DMS114 treated with DMSO at 0.1 percent for 48 hours (cell line): ENCODE measurements around the gene BEND7.
"Not testable (repeated sequence)": the region's sequence is repeated elsewhere in the genome, so short reads cannot be mapped to it uniquely, and the experiment has no call there.

Experiments
- DNase-seq: peaks from one replicate; lab custom pipeline; 2025; ENCODE audit not compliant: unreplicated experiment; lab: John Stamatoyannopoulos, UW

BEND7 gene

DNA sequence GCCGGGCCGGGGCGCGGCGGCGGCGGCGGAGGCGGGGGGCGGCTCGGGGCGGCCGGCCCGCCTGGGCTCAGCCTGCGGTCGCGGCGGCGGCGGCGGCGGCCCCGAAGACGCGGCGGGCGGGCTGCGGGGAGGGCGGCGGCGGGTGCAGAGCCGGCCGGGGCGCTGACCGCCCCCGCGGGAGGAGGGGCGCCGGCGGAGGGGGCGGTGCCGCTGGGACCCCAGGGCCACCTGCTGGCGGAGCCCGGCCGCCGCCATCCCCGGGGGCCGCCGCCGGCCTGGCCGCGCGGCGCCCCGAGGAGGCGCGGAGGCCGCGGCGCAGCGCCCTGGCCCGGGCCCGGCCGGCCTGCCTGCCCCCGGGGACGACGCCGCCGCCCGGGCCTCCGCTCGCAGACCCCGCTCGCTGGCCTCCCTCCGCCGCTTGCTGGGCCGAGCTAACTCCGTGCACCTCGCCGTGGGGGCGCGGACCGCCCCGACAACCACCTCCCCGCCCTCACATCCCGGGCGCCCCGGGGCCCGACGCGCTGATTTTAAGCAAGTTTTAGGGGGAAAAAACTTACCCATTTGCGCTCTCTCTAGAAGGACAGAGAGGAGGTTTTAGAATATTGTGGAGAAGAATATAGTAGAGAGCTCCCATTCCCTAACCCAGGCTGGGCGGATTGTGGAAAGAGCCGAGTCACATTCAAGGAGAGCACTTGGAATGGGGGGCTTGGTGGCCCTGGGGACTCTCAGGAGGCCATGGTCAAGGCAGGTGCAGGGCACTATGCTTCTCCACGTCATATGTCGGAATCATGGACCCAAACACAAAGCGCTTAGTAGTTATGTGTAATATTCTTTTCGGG, at the start of gene BEND7:
Gene BEND7, minus strand, starts transcription at position 140 of the 839 bp plus-strand sequence. CDS start 481 bp downstream, outside the sequence.
- DNase-seq, result peak; percentile 27

DNA sequence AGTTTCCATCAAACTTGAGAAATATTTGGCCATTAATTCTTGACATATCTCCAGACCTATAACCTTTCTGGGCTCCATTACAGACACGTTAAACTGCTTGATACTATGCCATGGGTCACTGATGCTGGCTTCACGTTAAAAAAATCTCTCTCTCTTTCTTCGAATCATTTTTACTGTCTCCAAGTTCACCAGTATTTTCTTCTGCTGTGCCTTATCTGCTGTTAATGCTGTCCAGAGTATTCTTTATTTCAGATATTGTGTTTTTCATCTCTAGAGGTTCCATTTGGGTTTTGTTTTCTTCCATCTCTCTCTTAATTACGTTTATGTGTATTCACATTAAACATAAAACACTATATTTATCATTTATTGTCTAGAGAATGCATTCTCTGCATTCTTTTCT, 45.1 kb upstream of the BEND7 start:
- no peak for DNase-seq

DNA sequence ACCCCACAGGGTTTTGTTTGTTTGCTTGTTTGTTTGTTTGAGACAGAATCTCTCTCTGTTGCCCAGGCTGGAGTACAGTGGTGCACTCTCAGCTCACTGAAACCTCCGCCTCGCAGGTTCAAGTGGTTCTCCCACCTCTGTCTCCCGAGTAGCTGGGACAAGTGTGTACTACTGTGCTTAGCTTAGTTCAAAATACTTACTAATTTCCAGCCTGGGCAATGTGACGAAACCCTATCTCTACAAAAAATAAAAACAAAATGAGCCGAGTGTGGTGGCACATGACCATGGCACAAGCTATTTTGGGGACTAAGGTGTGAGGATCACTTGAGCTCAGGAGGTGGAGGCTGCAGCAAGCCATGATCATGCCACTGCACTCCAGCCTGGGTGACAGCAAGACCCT, 42.7 kb upstream of the BEND7 start:
- DNase-seq, result no peak

GRCh38 chr10:13567030-13567429, 38.2 kb upstream of the BEND7 start:
- DNase-seq, result no peak

GRCh38 chr10:13564576-13564975, 35.8 kb upstream of the BEND7 start:
- no peak for DNase-seq

- DNase-seq, result no peak
These were observed 34.9 kb upstream of the BEND7 start for GRCh38 chr10:13563481-13564445.

DNA sequence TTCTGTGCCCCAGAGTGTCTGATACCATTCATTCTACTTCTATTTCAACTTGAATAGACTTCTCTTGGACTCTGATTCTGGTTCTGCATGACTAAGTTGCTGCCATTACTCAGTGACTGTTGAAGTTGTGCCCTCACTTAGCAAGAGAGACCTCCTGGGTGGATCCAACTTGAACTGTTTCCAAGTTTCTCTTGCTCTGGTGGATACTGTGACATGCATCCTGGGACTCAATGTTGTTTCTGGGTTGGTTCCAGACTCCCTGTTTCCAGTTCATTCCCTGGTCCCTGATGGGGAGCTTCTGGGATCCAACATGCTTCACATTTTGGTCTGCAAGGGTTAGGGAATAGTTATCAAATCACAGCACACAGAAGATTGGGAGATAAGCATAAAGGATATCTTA, 31.8 kb upstream of the BEND7 start:
- DNase-seq, result no peak

DNA sequence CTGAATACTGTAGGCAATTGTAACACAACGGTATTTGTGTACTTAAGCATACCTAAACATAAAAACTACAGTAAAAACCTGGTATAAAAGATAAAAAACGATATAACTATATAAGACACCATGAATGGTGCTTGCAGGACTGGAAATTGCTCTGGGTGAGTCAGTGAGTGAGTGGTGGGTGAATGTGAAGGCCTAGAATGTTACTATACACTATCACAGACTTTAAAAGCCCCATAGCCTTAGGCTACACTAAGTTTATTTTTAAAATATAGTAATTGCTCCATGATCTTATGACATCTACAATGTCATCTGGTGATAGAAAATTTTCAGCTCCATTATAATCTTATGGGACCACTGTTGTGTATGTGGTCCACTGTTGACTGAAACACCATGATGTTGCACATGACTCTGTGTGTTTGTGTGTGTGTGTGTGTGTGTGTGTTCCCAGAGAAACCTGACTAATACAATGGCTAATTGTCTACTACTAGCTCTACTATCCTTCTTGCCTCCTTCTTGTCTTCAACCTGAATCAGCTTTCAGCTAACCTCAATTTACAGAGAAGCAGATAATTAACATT, 30.4 kb upstream of the BEND7 start:
- DNase-seq, result no peak

DNA sequence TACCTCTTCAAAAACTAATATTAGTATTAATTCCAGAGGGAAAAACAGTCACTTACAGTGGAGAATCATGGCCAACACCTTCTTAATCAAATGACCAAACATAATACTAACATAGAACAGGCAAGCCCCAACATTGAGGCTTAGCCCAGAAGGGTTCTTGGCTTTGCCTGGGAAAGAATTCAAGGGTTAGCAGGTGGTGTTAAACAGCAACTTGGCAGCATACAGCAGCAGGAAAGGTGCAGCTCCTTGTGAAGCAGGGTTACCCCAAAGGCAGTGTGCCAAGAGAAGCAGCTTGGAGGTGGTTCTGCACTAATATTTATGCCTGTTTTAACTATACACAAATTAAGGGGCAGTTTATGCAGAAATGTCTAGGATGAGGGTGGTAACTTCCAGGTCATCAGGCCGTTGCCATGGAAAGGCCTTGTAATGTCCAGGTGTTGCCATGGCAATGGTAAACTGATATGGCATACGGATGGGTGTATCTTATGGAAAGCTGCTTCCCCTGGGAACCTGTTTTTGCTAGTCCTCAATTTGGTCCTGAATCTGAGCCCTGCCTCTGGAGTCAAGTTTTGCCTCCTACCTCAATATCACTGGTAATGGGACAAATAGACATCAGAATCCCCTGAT, 27.2 kb upstream of the BEND7 start:
- DNase-seq, result no peak

DNA sequence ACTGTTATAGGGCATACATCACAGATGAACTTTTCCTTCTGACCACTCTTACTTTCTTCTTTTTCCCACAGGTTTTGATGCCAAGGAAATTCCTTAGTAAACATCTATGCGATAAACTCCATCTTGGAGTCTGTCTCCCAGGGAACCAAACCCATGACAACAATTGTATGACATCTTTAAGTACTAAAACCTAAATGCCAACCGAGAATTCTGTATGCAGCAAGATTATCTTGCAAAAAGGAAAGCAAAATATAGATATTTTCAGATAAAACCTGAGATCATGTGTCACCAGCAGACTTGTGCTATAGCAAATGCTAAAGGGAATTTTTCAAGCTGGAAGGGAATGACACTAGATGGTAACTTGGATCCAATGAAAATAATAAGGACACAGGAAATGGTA, 22.0 kb upstream of the BEND7 start:
- no peak for DNase-seq

DNA sequence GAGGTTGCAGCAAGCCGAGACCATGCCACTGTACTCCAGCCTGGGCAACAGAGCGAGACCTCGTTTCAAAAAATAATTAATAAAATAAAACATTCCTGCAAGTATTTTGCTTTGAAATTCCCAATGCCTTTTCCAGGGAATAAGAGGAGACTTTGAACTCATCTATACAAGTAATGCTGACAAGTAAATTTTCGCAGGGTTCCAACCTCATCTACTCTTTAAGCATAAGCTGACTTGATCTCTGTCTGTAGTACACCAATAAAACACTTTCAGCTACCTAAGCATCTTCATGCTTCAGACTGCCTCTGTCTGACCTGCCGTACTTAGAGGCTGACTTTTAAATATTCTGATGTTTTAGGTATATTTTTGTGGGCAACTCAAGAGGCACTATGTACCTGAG, 13.7 kb upstream of the BEND7 start:
- no peak for DNase-seq

DNA sequence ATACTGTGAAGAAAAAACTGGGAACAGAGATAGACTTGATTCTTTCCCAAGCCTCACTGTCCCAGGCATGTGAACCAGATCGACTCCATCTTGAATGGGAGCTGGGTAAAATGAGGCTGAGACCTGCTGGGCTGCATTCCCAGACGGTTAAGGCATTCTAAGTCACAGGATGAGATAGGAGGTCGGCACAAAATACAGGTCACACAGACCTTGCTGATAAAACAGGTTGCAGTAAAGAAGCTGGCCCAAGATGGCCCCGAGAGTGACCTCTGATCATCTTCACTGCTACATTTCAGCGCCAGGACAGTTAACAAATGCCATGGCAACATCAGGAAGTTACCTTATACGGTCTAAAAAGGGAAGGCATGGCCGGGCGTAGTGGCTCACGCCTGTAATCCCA, 9.2 kb upstream of the BEND7 start:
- not testable (repeated sequence) for DNase-seq

GRCh38 chr10:13536674-13537366, 8.0 kb upstream of the BEND7 start:
- peak; percentile 29 for DNase-seq

GRCh38 chr10:13535346-13535745, 6.5 kb upstream of the BEND7 start:
- no peak for DNase-seq

DNA sequence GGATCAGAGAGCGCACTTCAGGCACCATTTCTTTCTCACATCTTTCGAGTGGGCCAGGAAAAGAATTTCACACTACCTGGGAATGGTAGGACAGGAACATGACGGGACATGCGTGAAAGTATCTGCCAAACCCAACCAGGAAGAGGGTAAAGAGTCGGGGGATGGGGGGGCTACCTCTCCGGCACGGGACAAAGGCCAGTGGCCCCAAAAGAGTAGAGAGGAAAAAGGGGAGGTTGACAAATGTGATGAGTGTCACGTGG, 830 bp upstream of the BEND7 start:
- no peak for DNase-seq

DNA sequence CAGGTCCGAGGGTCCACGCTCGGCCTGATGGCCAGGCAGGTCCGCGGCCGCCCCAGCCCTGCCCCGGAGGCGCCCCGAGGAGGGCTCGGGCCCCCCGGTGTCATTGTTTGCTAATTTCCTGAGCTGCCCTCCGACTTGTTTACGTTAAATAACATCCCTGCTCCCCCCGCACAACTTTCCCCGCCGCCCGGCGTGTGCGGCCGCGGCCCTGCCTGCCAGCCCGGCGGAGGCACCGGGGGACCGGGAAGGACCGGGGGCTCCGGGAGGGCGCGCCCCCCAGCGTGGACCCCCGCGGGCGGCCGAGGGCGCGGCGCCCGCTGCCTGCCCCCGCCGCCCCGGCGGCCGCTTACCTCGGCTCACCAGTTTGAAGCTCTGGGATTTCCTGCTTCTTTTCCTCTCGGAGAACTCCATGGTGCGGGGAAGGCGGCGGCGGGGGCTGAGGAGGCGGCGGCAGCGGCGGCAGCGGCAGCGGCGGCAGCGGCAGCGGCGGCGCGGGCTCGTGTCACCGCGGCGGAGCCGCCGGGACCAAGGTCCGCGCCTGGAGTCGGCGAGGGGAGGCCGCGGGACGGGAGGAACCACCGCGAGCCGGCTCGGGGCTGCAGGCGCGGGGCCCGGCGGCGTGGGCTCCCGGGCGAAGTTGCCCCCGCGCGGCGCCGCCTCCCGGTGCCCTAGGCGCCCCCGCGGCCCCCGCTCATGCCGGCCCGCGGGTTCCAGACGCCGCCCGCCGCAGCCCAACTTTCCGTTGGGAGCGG, 515 bp downstream of the BEND7 start:
- no peak for DNase-seq

DNA sequence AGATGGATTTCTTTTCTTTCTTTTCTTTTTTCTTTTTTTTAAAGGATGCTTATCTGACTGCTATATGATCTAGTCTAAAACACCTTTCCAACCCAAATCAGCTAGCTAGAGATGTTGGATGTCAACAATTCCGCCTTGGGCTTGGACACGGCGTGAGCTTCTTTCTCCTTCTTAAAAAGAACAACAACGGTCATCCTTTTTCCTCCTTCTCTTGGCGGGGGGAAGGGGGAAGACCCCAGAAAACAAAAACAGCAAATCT, 1.0 kb downstream of the BEND7 start:
- peak; percentile 18 for DNase-seq

DNA sequence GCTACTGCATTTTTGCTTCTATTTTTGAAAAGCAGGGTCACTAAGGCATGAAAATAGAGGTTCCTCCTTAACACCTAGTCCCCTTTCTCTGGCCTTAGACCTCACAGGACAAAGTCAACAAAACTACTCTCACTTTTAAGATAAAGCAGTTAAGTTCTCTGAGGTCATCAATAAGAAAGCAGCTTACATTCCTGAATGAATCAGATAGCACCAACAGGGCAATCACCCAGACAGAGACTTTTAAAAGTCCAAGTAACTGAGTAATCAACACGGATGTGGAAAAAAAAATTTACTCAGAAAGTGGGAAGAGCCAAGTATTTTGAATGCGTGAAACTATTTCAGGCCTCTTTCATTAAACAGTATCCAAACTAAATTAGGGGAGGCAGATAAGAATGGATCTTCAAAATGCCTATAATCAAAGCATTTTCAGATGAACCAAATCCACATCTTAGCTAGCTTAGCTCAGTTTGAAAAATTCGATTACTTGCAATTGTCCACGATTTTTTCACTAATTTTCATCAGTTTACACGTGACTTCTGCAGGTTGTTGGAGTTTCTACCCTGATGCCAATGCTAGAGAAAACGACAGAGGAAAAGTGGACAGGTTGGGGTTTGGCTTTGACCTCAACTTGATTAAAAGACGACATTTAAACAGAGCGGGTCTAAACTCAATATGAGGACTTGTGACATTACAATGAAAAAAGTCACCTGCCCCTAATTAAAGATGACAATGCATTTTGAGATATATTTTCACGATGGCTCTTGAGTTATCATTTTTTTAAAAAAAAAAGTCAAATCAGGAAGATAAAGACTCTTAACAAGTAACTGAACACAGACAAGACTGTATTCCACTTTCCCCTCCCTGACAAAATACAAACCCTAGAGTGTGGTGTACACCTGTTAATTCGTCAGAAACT, 1.6 kb downstream of the BEND7 start:
- no peak for DNase-seq

GRCh38 chr10:13525663-13526062, 3.2 kb downstream of the BEND7 start:
- no peak for DNase-seq
